Fibroblast of pulmonary artery (primary cell): Measurements from ENCODE around the gene COL4A1.

Experiments
- DNase-seq: peaks from one replicate; pipeline ENCODE4 v3.0.0-alpha.2; 2010; ENCODE audit warnings: low read depth
- H3K4me3 ChIP-seq: replicated peaks from 2 replicates; pipeline ENCODE4 v1.5.1; 2011; ENCODE audit warnings: low read depth, mild to moderate bottlenecking, control low read depth, low read length, moderate library complexity
- TF ChIP-seq, protein P1 (sequence below): IDR thresholded peaks from 2 replicates; pipeline ENCODE4 v1.5.1; 2011; ENCODE audit warnings: mild to moderate bottlenecking, control low read depth, low read length, inconsistent platforms; ENCODE audit errors: missing control alignments

COL4A1 gene

DNA sequence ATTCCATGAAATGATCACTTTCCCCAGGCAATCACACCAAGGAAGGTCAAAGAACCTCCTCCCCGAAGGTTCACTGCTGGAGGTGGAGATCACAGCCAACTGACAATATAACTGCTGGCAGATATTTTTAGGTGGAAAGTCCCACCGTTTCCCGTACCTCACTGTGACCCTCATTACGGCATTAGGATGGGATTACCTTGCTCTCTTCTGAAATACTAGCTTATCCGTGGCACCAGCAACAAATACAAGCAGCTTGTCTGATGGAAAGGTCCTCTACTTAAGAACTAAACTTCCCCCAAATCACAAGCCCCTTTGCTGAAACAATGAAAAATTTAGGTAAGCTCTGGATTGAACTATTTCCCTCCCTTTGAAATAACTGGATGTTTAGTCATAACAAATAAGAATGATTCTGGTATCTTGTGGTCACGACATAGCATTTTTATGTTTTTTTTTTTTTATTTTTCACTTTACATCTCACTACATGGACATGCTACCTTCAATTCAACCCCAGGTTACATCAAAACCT lies 178.9 kb downstream of the COL4A1 start:
- peak; percentile 64 for DNase-seq
- TF ChIP-seq, protein P1, sequence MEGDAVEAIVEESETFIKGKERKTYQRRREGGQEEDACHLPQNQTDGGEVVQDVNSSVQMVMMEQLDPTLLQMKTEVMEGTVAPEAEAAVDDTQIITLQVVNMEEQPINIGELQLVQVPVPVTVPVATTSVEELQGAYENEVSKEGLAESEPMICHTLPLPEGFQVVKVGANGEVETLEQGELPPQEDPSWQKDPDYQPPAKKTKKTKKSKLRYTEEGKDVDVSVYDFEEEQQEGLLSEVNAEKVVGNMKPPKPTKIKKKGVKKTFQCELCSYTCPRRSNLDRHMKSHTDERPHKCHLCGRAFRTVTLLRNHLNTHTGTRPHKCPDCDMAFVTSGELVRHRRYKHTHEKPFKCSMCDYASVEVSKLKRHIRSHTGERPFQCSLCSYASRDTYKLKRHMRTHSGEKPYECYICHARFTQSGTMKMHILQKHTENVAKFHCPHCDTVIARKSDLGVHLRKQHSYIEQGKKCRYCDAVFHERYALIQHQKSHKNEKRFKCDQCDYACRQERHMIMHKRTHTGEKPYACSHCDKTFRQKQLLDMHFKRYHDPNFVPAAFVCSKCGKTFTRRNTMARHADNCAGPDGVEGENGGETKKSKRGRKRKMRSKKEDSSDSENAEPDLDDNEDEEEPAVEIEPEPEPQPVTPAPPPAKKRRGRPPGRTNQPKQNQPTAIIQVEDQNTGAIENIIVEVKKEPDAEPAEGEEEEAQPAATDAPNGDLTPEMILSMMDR: no peak
- H3K4me3 ChIP-seq: no peak overlapping the region

DNA sequence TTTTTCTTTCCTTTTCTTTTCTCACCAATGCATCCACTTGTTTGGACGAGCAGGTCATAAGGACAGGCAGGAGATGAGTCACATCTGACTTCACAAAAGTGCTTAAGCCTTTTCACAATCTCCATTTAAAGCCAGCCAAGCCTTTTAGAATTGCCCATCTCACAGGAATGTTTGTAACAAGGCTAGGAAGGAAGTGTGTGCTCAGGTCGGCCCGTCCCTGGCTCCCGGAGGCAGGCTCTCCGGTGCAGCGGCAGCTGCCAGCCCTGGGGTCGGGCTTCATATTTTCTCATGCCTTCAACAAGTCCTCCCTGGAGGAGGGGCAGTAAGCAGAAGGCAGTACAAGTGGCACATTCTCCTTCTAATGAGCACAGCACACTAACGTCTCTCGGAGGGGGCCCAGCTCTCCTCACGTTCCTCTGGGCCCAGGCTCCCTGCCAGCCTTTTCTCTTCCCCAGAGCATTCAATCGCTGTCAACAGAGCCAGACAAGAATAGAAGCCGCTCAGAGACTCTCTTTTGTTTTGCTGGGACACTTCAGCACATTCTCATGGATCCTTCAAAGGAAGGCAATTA lies 180.5 kb downstream of the COL4A1 start:
- TF ChIP-seq, protein P1: no peak
- DNase-seq: peak; percentile 98
- H3K4me3 ChIP-seq: peak overlapping the region; percentile 28

DNA sequence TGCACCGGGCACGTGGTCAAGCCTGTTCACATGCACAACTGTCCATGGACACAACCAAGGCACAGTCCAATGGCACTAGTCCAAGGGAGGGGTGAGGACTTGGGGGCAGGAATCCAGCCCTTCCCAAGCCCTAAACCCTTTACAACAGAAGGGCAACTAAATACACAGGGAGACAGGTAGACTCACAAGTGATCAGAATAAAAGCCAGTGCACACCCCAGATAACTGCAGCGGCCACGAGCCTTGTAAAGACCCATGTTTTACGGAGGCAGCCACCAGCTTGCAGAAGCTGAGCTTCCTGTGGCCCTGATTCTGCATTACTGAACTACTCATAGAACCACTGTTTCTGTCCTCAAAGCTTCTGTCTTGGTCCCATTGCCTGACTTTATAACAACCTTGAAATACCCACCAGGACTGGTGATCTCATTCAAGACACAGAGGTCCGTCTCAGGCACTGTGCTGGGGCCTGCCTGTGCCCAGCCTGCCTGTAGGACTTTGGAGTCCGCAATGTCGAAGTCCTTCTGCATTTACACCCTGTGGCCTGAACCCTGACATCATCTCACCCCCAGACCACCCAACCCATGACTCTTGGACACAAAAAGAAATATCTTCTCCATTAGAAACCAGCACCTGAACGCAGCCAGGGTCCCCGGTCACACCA lies 181.2 kb downstream of the COL4A1 start:
- H3K4me3 ChIP-seq: no peak overlapping the region
- DNase-seq: no peak
- TF ChIP-seq, protein P1: no peak

DNA sequence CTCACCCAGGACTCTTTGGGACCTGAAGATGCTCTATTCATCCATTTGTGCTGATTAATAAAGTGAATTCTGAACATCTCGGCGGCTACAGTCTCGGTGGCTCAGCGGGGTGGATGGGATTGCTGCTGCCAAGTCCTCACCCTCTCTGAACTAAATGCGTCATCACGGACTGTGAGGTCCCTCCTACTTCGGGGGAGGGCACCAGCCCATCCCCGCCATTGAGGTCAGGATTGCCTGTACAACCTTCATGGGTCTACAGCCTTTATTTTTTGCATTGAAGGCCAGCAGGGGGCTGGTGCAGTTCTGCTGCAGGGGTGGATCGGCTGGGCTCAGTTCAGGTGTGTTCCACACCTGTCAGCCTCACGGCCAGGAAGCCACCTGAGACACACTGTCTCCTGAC lies 181.8 kb downstream of the COL4A1 start:
- DNase-seq: no peak
- TF ChIP-seq, protein P1: no peak
- no peak overlapping the region for H3K4me3 ChIP-seq

DNA sequence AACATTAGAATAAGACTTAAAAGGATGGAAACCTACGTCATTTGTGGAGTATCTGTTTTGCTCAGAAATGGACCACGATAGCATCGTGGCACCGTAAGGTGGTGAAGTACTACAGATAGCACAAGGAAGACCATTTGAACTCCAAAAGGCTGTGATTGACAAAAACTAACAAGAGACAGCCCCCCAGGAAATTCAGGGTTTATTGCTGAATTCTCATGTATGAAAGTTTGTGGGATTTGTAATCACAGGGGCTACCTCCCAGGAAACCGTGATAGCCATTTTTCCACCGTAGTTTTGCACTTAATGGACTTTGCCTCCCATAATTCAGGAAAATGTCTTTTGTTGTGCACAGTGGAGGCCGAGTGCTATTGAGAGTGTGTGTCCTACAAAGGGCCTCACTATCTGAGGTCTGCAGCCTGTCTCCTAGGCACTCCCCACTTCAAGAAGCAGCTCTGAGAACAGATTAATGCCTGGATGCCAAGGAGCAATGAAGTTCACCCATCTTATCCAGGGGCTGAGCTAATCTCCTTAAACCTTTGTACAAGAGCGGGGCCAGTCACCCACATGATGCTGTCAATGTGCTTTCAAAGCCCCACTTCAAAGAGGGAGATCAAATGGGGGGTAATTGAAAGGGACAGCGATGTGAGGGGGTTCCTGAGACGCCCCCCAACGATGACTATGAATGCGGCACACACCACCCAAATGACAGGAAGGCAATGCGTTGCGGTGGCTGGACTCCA lies 182.6 kb downstream of the COL4A1 start:
- H3K4me3 ChIP-seq: no peak overlapping the region
- DNase-seq: no peak
- TF ChIP-seq, protein P1: no peak

DNA sequence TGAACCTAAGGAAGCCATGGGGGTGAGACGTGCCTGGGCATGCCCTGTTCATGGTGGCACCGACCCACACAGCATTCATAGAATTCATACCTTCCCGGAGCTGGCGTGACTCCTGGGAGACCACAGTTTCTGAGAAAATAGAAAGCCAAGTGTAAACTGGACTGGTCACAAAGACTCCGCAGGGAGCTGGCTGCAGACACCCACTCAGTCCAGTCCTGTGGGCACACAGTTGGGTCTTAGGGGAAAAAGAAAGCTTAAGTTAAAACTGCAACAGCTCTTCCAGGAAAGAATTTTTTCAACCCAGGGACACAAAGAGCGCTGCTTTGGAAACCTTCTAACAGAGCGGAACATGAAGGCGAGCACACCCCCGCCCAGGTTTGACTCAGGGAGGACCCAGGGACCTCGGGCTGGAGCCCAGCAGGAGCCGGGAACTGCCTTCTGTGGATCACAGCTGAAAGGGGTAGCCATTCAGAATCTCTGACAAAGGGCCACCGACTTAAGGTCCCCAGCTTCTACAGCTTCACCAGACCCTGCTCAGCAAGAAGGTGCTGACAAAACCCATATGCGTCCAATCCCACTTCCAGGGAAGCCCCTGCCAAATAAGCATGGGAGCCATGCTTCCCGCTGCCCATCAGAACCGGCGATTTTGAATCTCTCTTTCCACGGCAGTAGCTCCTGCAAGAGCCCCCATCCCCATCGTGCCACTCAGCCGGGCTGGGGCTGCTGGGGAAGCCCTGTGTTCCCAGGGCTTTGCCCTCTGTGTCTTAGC lies 183.7 kb downstream of the COL4A1 start:
- H3K4me3 ChIP-seq: no peak overlapping the region
- TF ChIP-seq, protein P1: no peak
- no peak for DNase-seq
